ENCODE results near the gene SLC35G6.

Gene SLC35G6

DNA sequence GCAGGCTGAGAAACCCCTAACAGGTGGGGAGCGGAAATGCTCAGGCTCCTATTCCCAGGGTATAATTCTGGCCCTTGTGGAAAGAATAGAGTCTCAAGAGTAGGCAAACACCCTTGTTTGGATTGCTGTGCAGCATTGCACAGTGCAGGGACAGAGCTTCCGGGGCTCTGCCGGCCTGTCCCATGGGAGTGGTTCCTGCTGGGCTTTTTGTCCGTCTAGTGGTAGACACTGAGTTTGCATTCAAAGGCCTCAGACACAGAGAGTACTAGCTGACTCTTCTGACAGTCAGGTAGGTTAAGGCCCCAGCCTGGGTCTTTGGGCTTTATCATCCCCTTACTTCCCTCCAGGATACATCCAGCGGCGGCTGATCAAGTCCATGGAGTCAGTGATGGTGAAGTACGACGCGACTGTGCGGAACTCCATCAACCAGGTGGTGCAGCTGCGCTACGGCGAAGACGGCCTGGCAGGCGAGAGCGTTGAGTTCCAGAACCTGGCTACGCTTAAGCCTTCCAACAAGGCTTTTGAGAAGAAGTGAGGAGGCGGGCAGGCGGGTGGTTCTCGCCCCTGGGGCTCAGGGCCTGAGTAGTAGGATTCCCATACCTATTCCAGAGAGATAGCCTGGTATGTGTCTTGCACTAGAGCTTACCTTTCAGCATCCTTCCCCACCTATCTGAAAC lies 21.1 kb downstream of the SLC35G6 start:
- Histone ChIP-seq H3K4me3 (no peak overlapping the region), H3K27ac (no peak overlapping the region)
- DNase-seq (ENCODE audit: low spot score): no peak
- TF ChIP-seq, protein P1, sequence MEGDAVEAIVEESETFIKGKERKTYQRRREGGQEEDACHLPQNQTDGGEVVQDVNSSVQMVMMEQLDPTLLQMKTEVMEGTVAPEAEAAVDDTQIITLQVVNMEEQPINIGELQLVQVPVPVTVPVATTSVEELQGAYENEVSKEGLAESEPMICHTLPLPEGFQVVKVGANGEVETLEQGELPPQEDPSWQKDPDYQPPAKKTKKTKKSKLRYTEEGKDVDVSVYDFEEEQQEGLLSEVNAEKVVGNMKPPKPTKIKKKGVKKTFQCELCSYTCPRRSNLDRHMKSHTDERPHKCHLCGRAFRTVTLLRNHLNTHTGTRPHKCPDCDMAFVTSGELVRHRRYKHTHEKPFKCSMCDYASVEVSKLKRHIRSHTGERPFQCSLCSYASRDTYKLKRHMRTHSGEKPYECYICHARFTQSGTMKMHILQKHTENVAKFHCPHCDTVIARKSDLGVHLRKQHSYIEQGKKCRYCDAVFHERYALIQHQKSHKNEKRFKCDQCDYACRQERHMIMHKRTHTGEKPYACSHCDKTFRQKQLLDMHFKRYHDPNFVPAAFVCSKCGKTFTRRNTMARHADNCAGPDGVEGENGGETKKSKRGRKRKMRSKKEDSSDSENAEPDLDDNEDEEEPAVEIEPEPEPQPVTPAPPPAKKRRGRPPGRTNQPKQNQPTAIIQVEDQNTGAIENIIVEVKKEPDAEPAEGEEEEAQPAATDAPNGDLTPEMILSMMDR (IDR thresholded peaks at IDR 0.05): no peak

DNA sequence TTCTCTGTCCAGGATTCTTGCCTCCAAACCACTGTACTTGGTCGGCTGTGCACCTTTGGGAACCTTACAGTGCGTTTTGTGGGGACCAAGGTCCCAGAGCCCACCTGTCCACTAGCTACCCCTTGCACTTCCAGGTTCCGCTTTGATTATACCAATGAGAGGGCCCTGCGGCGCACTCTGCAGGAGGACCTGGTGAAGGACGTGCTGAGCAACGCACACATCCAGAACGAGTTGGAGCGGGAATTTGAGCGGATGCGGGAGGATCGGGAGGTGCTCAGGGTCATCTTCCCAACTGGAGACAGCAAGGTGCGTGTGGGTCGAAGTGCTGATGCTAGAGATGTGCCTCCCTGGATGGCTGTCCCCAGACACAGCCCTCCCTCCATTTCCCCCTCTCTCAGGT lies 21.7 kb downstream of the SLC35G6 start:
- Histone ChIP-seq H3K4me3 (no peak overlapping the region), H3K27ac (no peak overlapping the region)
- DNase-seq (ENCODE audit: low spot score): no peak
- TF ChIP-seq, protein P1 (IDR thresholded peaks at IDR 0.05): no peak

DNA sequence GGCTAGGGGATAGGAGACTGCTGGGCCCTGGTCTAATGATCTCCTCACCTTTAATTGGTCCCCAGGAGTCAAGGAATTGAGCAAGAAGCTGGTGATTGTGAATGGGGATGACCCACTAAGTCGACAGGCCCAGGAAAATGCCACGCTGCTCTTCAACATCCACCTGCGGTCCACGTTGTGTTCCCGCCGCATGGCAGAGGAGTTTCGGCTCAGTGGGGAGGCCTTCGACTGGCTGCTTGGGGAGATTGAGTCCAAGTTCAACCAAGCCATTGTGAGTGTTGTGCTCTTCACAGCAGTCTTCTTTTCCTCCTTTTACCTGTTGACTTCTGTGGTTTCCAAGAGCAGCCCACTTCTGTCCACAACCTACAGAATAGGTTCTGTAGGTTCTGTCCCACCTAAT lies 22.3 kb downstream of the SLC35G6 start:
- Histone ChIP-seq H3K4me3 (no peak overlapping the region), H3K27ac (no peak overlapping the region)
- TF ChIP-seq, protein P1 (IDR thresholded peaks at IDR 0.05): no peak
- no peak for DNase-seq (ENCODE audit: low spot score)

DNA sequence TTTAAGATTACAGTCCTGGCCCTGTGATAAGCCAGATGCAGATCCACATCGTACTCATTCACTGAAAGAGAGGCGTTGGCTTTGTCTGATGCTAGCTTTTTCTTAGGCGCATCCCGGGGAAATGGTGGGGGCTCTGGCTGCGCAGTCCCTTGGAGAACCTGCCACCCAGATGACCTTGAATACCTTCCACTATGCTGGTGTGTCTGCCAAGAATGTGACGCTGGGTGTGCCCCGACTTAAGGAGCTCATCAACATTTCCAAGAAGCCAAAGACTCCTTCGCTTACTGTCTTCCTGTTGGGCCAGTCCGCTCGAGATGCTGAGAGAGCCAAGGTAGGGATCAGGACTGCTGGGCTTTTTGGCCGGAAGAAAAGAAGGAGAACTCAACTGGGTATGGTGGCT lies 26.9 kb downstream of the SLC35G6 start:
- Histone ChIP-seq H3K4me3 (no peak overlapping the region), H3K27ac (no peak overlapping the region)
- TF ChIP-seq, protein P1 (IDR thresholded peaks at IDR 0.05): no peak
- DNase-seq (ENCODE audit: low spot score): no peak

DNA sequence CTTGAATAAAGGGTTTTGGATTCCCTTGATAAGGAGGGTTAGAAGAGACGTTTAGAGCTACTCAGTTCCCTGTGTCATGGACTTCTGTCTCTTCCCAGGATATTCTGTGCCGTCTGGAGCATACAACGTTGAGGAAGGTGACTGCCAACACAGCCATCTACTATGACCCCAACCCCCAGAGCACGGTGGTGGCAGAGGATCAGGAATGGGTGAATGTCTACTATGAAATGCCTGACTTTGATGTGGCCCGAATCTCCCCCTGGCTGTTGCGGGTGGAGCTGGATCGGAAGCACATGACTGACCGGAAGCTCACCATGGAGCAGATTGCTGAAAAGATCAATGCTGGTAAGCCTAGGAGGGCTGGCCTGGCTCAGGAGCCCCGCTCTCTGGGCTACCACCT lies 27.6 kb downstream of the SLC35G6 start:
- no peak for DNase-seq (ENCODE audit: low spot score)
- TF ChIP-seq, protein P1 (IDR thresholded peaks at IDR 0.05): no peak
- no peak overlapping the region for H3K4me3 ChIP-seq
- H3K27ac ChIP-seq: no peak overlapping the region

DNA sequence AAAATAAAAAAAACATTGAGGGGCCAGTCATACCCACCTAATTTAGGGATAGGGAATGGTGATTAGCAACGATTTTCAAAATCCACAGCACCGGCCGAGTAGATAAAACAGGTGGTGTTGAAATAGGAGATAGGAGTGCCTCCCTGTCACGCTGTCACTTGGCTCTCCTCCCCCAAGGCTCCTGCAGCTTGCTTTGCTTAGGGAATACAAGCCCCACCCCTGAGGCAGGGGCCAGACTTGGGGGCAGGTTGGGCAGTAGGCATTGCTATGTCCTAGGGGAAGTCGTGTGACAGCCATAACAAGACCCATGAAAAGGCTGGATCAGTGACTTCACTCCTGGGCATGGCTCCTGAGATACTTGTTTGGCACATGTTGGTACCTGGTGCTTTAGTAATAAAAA lies 28.7 kb downstream of the SLC35G6 start:
- no peak for DNase-seq (ENCODE audit: low spot score)
- TF ChIP-seq, protein P1 (IDR thresholded peaks at IDR 0.05): no peak
- no peak overlapping the region for H3K4me3 ChIP-seq
- no peak overlapping the region for H3K27ac ChIP-seq

DNA sequence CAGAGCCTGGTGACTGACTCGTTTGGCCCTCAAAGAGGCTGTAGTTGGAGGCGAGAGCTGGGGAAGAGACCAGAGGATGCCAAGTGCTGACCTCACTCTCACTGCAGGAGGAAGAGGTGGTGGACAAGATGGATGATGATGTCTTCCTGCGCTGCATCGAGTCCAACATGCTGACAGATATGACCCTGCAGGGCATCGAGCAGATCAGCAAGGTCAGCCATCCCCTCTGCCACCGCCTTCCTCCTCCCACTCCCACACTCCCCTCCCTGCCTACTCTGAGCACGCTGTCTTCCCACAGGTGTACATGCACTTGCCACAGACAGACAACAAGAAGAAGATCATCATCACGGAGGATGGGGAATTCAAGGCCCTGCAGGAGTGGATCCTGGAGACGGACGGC lies 29.9 kb downstream of the SLC35G6 start:
- no peak overlapping the region for H3K27ac ChIP-seq

More for the DNA sequence above, 29.9 kb downstream of the SLC35G6 start:
- TF ChIP-seq, protein P1 (IDR thresholded peaks at IDR 0.05): no peak
- DNase-seq (ENCODE audit: low spot score): no peak
- H3K4me3 ChIP-seq: no peak overlapping the region

Data from coronary artery (tissue), 2 donors.